HG03565 (cell line): ENCODE data around the gene CACHD1.

ENCODE experiments used
- ATAC-seq: cut with Tn5 transposase; IDR thresholded peaks from one replicate; pipeline ENCODE4 v1.9.1; 2021; ENCODE audit warnings: mild to moderate bottlenecking, moderate library complexity; ENCODE audit not compliant: unreplicated experiment

Gene CACHD1

GRCh38 chr1:64645735-64646134 lies 175.8 kb downstream of the CACHD1 start:
- no peak for ATAC-seq

- no peak for ATAC-seq
Observed at GRCh38 chr1:64650411-64650810, 180.5 kb downstream of the CACHD1 start.

GRCh38 chr1:64651841-64652240 lies 181.9 kb downstream of the CACHD1 start:
- no peak for ATAC-seq

GRCh38 chr1:64653466-64653865 lies 183.5 kb downstream of the CACHD1 start:
- no peak for ATAC-seq

GRCh38 chr1:64654519-64655341 lies 184.8 kb downstream of the CACHD1 start:
- no peak for ATAC-seq

- ATAC-seq, result no peak
Observed at GRCh38 chr1:64655861-64656260, 185.9 kb downstream of the CACHD1 start.

- no peak for ATAC-seq
Observed at GRCh38 chr1:64659478-64660138, 189.7 kb downstream of the CACHD1 start.

GRCh38 chr1:64663668-64664067 lies 193.7 kb downstream of the CACHD1 start:
- no peak for ATAC-seq

GRCh38 chr1:64664299-64664698 lies 194.4 kb downstream of the CACHD1 start:
- no peak for ATAC-seq

- no peak for ATAC-seq
Observed at GRCh38 chr1:64669098-64669675, 199.3 kb downstream of the CACHD1 start.

- no peak for ATAC-seq
Observed at GRCh38 chr1:64675718-64676345, 205.9 kb downstream of the CACHD1 start.

GRCh38 chr1:64676386-64676785 lies 206.5 kb downstream of the CACHD1 start:
- no peak for ATAC-seq

- ATAC-seq, result no peak
Observed at GRCh38 chr1:64677532-64677931, 207.6 kb downstream of the CACHD1 start.

- ATAC-seq, result no peak
Observed at GRCh38 chr1:64678366-64678765, 208.4 kb downstream of the CACHD1 start.

GRCh38 chr1:64679177-64679576 lies 209.2 kb downstream of the CACHD1 start:
- ATAC-seq, result no peak

GRCh38 chr1:64680599-64680998 lies 210.7 kb downstream of the CACHD1 start:
- ATAC-seq, result no peak

- no peak for ATAC-seq
Observed at GRCh38 chr1:64681043-64681442, 211.1 kb downstream of the CACHD1 start.

GRCh38 chr1:64683419-64683818 lies 213.5 kb downstream of the CACHD1 start:
- no peak for ATAC-seq

- no peak for ATAC-seq
Observed at GRCh38 chr1:64685217-64685616, 215.3 kb downstream of the CACHD1 start.

- no peak for ATAC-seq
Observed at GRCh38 chr1:64685765-64686341, 215.9 kb downstream of the CACHD1 start.
